HK-2 (cell line): ENCODE data around the gene ARHGEF40.

Experiments
- DNase-seq: peaks from one replicate; pipeline ENCODE4 v3.0.0-alpha.2; 2018; ENCODE audit not compliant: unreplicated experiment

ARHGEF40 gene

DNA sequence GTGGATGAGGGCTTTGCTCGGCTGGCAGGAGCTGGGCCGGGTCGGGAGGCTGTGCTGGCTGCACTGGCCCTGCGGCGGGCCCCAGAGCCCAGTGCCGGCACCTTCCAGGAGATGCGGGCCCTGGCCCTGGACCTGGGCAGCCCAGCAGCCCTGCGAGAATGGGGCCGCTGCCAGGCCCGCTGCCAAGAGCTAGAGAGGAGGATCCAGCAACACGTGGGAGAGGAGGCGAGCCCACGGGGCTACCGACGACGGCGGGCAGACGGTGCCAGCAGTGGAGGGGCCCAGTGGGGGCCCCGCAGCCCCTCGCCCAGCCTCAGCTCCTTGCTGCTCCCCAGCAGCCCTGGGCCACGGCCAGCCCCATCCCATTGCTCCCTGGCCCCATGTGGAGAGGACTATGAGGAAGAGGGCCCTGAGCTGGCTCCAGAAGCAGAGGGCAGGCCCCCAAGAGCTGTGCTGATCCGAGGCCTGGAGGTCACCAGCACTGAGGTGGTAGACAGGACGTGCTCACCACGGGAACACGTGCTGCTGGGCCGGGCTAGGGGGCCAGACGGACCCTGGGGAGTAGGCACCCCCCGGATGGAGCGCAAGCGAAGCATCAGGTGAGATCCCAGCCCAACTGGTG lies 11.5 kb downstream of the ARHGEF40 start:
- no peak for DNase-seq

DNA sequence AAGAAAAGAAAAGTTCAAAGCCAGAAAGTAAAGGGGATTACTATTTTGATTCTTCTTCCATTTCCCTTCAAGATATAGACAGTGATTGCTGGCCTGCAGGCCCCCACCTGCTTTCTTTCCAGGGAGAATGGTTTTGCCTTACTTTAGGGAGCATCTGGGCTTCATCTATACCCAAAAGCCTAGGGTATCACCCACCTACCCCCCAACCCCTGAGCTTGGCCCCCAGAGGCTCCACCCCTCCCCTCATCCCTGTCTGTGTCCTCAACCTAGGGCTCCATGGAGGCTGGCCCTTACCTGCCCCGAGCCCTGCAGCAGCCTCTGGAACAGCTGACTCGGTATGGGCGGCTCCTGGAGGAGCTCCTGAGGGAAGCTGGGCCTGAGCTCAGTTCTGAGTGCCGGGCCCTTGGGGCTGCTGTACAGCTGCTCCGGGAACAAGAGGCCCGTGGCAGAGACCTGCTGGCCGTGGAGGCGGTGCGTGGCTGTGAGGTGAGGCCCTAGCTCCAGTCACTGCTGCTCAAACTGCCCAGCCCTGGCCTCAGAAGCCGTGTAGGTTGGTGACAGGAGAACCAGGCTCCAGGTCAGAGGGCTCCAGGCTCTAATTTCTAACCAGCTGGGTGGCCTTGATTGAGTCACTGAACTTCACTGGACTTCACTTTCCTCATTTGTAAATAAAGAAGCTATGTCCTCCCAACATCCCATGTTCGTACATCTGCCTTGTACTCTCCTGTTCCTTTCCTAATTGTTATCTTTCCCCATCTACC lies 13.6 kb downstream of the ARHGEF40 start:
- DNase-seq = no peak

DNA sequence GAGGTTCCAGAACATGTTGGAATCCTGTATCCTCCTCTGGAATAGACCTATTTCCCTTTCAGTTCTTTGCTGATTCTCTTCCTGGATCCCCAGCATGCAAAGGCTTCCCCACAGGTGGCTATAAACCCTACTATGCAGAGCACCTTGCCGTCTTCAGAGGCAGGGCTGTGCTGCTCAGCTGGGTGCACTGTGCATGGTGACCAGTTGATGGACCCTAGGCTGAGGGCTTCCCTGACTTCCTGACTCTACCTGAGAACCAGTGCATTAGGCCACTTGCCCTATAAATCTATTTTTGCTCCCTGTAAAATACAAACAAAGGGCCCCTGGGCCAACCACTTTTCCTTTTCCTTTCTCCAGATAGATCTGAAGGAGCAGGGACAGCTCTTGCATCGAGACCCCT lies 14.3 kb downstream of the ARHGEF40 start:
- DNase-seq = no peak

DNA sequence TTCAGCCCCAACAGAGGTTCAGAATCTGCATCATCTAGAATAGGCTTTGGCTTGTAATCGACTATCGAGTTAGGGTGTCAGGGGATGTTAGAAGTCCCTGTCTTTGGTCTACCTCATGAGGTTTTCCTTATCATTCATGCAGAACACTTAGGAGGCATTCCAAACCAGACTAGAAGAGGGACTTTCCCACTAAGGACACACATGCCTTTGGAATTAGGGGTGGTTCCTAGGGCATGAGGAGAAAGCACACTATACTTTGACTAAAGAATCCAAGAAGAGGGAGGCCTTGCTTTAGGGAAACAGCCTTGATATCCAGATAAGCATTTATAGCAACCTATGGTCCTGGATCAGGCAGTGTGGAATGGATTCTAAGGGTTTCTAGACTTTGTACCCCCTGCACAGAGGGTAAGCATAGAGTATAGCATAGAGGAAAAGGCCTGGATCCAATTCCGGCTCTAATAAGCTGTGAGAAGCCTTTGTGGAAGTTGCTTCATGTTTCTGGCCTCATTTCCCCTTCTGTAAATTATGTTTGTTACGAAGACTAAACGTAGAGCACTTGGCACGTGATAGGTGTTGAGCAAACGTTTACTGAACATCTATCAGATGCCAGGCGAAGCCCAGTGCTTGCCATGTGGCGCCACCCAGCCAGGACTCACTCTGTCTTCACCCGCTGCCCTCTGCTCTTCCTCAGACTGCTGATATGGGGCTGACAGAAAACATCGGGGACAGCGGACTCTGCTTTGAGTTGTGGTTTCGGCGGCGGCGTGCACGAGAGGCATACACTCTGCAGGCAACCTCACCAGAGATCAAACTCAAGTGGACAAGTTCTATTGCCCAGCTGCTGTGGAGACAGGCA lies 15.1 kb downstream of the ARHGEF40 start:
- DNase-seq = no peak

DNA sequence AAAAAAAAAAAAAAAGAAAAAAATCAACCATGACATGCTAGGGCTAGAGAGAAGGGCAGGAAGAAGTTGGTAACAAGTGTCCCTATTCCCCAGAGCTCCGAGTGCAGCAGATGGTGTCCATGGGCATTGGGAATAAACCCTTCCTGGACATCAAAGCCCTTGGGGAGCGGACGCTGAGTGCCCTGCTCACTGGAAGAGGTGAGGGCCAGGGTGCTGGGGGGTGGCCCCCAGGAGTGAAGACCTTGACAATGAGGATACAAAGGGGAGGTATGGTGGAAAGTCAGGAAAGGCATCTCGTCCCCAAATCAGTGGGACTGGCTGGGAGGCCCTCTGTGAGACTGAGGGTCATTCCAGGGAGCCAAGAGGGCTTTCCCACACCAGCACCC lies 16.8 kb downstream of the ARHGEF40 start:
- no peak for DNase-seq

DNA sequence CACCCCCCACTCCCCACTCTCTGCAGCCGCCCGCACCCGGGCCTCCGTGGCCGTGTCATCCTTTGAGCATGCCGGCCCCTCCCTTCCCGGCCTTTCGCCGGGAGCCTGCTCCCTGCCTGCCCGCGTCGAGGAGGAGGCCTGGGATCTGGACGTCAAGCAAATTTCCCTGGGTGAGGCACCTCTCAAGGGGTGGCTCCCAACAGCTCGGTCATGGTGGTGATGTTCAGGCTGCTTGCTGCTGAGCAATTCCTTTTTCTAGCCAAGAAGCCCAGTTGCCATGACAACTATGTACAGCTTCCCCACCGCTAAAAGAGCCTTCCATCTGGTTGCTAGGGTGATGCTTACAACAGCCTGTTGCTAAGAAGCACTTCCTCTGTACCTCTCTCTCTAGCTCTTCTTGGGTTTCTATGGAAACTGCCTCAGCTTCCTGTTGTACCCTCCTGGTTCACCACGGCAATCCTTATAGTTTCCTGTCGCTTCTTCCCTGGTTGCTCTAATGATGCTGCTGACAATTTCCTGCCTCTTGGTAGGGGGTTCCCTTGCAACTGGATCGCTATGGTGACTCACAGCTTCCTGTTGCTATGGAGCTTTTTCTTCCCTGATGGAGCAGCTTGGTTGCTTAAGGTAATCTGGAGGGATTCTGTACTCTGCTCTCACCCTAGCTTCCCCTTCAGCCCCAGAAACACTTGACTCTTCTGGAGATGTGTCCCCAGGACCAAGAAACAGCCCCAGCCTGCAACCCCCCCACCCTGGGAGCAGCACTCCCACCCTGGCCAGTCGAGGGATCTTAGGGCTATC lies 17.4 kb downstream of the ARHGEF40 start:
- DNase-seq = peak; percentile 61

DNA sequence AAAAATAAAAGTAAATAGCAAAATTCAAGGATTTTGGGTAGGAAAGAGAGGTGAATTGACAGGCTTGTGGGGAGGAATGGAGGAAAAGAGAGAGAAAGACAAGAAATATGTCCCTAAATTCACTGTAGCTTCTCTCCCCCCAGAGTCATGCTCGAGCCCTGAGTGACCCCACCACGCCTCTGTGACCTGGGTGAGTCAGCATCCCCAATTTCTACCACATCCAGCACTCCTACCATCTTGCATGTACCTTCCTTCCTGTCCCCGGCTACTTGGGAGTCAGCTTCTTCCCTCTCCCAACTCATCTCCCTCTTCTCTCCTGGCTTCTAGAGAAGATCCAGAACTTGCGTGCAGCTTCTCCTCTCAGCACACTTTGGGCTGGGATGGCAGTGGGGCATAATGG lies 18.6 kb downstream of the ARHGEF40 start:
- no peak for DNase-seq

DNA sequence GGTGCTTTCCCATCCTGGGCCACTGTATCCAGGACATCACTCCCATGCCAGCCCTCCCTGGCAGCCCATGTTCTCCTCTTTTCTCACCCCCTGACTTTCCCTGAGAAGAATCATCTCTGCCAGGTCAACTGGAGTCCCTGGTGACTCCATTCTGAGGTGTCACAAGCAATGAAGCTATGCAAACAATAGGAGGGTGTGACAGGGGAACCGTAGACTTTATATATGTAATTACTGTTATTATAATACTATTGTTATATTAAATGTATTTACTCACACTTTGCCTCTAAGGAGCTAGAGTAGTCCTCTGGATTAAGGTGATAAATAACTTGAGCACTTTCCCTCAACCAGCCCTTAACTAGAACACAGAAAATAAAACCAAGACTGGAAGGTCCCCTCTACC lies 19.2 kb downstream of the ARHGEF40 start:
- no peak for DNase-seq

DNA sequence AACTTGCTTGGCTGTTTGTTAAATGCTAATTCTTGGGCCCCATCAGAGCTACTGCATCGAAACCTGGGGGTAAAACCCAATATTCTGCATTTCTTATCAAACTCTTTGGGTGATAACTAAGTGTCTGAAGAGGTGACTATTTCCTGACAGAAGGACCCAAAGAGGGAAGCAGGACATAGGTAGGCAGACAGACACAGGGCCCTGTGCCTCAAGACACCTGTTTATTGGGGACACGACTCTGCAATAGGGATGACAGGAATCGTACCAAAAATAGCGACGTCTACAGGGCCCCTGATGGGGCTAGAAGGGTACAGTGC lies 19.7 kb downstream of the ARHGEF40 start:
- no peak for DNase-seq

DNA sequence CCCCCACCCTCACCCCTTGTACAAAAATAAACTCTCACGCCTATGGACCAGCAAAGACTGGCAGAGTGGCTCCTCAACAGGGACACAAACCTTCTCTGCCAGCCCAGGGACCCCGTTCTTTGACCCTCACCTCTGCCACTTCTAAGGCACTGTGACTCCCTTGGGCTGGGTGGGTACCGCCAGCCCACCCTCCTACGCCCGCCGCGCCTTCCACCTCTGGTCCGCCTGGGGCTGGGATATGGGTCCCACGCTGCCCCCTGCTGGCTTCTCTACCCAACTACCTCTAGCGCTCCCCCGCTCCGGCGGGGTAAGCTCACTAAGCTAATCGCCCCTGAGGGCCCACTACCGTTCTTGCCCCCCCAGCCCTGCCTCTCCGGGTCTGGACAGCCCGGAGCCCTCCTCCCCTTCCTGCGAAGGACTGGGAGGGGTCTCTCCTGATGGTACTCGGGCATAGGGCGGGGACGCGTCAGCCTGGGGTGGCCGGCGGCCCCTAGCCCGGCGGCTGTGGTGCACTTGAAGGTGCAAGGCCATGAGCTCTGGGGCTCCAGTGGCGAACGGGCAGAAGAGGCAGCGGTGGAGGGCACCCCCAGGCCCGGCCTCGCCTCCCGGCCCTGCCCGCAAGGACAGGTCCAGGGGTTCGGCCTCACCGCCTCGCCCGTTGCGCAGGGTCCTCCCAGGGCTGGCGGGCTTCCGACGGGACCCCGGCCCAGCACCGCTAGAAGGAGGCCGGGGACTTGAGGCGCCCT lies 20.3 kb downstream of the ARHGEF40 start:
- no peak for DNase-seq

DNA sequence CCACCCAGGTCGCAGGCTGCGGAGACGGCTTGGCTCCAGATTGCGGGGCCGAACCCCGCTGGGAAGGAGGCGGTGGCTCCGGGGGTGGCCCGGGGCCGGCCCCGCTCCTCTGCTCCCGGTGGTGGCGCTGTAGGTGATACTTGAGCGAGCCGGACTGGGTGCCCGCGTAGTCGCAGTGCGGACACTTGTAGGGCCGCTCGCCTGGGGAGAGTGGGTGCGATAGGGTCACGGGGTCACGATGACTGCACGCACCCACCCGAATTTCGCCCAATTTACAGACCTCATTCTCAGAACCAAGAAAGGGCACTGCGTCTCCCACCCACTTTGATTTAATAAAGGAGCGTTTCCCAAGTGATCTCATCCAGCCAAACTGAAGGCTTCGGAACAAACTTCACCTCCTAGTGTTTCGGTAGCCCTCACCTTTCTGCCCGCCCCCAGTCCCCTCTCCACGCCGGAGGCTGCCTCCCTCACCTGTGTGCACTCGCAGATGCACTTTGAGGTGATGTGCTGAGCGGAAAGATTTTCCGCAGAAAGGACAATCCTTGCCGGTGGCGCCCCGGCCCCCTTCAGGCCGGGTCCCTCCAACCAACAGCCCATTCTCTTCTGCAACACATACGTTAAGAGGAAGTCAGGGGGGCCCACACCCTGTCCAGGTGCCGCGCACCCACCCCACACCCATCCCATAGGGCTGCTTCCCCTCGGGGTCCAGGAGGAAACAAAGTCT lies 21.0 kb downstream of the ARHGEF40 start:
- no peak for DNase-seq

DNA sequence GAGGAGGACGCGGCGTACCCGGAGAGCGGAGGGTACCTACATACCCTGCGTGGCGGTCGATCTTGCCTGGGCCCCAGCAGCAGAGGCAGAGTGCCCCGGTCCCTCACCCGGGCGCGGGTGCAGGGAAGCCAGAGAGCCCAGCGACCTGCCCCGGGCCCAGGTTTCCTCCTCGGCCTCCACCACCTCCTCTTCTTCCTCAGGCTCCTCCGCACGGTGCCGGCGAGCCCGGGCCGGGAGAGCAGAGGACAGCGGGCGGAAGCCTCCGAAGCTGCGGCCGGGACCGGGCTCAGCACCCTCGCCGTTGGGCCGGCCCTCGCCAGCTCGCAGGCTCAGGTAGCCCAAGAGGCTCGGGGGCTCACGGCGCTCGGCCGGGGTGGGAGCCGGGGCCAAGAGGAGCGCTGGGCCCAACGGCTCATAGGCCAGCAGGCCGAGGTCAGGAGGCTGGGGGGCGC lies 21.7 kb downstream of the ARHGEF40 start:
- no peak for DNase-seq

DNA sequence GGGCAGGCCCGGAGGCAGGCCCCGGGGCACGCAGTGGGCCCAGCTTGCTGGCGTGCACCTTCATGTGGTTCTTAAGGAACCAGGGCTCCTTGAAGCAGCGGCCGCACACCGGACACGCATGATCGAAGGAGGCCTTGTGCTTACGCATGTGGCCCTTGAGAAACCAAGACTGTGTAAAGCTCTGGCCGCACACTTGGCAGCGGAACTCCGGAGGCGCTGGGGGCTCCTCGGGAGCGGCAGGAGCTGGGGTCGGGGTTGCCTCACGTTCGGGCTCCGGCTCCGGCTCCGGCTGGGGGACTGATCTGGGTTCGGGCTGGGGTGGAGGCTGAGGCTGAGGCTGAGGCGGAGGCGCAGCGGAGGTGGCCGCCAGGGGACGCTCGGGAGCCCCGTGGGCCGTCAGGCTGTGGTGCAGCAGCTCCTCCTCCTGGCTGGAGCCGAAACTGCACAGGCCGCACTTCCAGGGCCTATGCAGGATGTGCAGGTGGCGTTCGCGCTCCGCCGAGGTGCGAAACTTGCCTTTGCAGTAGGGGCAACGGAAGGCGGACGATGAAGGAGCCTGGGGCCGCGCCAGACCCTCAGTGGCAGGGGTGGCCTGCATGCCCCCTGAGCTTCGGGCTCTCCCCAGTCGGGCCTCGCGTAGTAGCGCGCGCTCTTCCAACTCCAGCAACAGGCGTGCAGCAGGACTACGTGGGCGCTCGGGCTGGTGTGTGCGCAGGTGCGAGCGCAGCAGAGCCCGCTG lies 22.3 kb downstream of the ARHGEF40 start:
- DNase-seq = peak; percentile 90

DNA sequence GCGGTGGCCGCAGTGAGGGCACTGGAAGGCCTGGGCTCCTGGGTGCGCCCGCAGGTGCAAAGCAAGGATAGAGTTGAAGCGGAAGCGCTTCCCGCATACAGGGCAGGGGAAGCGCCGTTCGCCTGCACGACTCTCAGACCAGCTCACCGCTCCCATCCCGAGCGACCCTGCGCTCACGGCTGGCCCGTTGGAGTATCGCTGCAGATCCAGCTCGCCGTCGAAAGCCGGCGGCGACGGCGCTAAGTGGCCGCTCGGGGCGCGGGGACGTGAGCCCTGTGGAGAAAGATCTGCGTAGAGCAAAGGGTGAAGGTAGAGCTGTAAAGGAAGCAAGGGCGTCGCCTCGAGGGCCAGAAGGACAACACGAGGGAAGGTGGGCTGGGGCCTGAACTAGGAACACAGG lies 22.9 kb downstream of the ARHGEF40 start:
- no peak for DNase-seq

DNA sequence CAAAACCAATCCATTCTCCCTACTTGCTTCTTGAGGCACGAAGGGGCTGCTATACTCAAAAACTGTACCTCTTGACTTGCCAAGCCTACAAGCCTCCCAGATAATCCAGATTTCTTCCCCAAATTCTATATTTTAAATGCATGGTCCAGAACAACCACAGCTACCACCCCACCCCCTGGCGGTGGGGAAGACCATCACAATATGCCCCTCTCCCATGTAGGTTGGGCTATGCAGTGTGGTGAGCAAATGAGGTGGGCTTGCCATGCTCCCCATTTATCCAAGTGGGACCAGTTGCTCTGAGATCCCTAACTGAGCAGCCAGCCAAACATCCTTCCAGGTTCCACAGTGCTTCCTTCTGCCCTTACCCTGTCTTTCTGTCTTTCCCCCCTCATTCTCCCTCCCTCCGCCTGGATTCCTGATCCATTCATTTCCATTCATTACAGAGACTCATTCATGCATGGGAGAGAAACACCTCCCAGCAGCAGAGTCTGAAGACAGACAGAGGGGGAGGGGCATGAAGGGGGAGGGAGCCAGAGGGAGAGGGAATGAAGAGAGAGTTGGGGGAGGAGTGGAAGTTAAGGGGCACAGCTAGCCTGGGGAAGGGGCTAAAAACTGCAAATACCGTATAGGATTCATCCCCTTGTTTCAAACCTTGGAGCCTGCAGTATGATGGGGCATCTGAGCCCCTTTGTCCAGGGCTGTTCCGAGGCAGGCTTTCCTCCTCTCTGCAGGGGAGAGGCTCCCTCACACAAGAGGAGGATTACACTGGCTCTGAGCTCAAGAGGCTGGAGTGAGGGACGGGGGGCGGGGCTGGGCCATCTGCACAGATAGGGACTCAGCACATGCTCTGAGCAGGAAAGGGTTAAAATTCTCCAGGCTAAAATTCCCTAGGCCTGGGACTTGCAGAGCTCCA lies 23.9 kb downstream of the ARHGEF40 start:
- DNase-seq = no peak

DNA sequence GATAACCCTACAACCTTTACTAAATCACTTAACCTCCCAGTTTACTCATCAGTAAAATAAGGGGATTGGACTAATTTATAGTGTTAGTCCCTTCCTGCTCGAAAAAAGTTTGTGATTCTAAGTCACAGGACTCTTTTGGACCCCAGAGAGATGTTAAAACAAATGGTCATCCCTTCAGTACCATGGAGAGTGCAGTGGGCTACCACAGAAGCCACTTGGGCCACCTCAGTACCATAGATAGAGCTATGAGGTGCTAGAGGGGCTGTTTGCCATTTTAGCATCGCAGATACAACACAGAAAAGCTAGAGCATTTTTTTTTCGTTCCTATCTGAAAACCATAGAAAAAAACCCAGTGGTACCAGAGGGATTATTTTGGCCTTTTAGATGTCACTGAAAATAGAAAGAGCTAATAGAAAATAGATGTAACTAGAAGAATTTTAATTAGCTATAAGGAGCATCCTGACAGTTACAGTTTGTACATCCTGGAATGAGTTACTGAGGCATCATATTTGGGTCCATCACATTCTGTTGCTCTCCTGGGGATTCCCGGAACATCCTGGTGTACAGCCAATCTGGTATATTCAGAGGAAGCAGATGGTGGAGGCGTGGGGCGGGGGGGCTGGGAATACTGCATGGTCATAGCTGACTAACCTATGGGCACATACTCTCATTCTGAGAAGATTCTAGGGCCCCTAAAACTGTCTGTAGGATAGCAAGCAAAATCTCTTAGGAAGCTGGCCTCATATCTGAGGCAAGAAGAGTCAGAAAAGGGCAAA lies 25.5 kb downstream of the ARHGEF40 start:
- DNase-seq = no peak

DNA sequence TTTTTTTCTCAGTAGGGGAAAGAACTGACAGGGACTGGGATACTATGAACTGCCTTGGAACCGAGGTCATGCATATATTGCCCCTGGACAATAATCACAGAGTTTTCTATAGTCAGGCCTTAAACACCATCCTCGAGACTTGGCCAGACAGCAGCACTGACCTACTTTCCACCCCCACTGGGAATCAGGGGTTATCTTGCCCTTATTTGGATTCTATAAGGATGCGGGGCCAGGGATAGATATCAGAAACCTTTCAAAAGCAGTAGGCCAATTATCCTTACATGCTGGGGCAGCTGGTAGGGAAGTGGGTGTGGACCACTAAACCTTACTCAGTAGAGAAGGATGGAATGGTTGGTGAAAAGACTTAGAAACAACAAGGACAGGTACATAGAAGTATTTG lies 26.3 kb downstream of the ARHGEF40 start:
- no peak for DNase-seq

DNA sequence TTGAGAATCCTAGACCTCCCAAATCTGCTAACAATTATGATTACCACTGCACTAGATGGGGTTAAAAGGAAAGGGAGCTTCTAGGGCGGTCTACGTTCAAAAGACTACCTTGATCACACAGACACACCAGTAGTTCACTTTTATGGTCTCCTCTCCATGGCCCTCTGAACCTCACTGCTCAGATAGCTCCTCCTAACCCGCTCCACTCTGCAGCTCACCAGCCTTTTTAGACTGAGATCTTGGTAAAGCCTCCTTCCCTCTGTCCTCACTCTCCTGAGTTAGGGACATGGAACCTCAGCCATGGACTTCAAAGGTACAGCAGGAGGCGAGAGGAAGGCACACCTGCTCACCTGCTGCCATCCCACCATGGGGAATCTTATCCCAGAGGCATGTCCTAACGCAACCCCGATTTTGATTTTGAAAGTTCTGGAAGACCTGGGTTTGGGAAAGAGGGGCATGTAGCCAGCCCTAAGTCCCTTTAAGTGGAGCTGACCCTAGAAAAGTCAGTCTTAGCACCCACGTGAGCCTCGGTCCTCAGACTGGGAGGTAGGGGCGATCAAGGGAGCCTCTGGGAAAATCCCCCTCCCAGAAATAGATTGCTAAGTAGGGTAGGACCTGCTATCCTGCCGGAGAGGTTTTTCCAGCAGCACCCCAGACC lies 27.0 kb downstream of the ARHGEF40 start:
- no peak for DNase-seq
